ENCODE data around the gene ATXN10. TPM values are rescaled to one million over a fixed set of nuclear protein-coding genes. Genes with fewer than 3 reads are reported as not detected.

Gene ATXN10
- total RNA-seq, 4 donors from 2014 or later, result 28.4 to 184 (median 66.3) TPM

- TF ChIP-seq POLR2A (IDR thresholded peaks at IDR 0.05) (no peak), CTCF (IDR thresholded peaks at IDR 0.05) (no peak)
- Histone ChIP-seq H3K4me1 (no peaks in the 10 kb centered on the region), H3K27ac (no peak overlapping the region)
These were observed 113.8 kb downstream of the ATXN10 start for GRCh38 chr22:45785458-45785857.

GRCh38 chr22:45786726-45787125 is 115.1 kb downstream of the ATXN10 start:
- TF ChIP-seq POLR2A (IDR thresholded peaks at IDR 0.05) (no peak), CTCF (IDR thresholded peaks at IDR 0.05) (no peak)
- Histone ChIP-seq H3K27ac (no peak overlapping the region), H3K9me3 (no peaks in the 10 kb centered on the region), H3K4me1 (no peaks in the 10 kb centered on the region), H3K36me3 (no peaks in the 10 kb centered on the region), H3K4me3 (no peak overlapping the region), H3K27me3 (no peaks in the 10 kb centered on the region)
- no peak for DNase-seq

More at GRCh38 chr22:45785458-45785857, 113.8 kb downstream of the ATXN10 start:
- Histone ChIP-seq H3K4me3 (no peak overlapping the region), H3K9me3 (no peaks in the 10 kb centered on the region), H3K27me3 (no peaks in the 10 kb centered on the region), H3K36me3 (no peaks in the 10 kb centered on the region)
- no peak for DNase-seq

GRCh38 chr22:45787759-45788158 is 116.1 kb downstream of the ATXN10 start:
- no peaks in the 10 kb centered on the region for H3K4me1 ChIP-seq
- H3K4me3 ChIP-seq, result no peak overlapping the region
- H3K27me3 ChIP-seq, result no peaks in the 10 kb centered on the region
- H3K36me3 ChIP-seq, result no peaks in the 10 kb centered on the region
- DNase-seq, result no peak
- no peak for TF ChIP-seq CTCF (IDR thresholded peaks at IDR 0.05)
- TF ChIP-seq POLR2A (IDR thresholded peaks at IDR 0.05), result no peak
- no peaks in the 10 kb centered on the region for H3K9me3 ChIP-seq
- no peak overlapping the region for H3K27ac ChIP-seq

- Histone ChIP-seq H3K9me3 (no peaks in the 10 kb centered on the region), H3K36me3 (no peaks in the 10 kb centered on the region), H3K27me3 (no peaks in the 10 kb centered on the region), H3K4me3 (no peak overlapping the region), H3K4me1 (no peaks in the 10 kb centered on the region), H3K27ac (no peak overlapping the region)
- no peak for DNase-seq
- no peak for TF ChIP-seq POLR2A (IDR thresholded peaks at IDR 0.05)
- no peak for TF ChIP-seq CTCF (IDR thresholded peaks at IDR 0.05)
These were observed 116.9 kb downstream of the ATXN10 start for GRCh38 chr22:45788522-45788921.

GRCh38 chr22:45790401-45790800 is 118.8 kb downstream of the ATXN10 start:
- Histone ChIP-seq H3K27ac (no peak overlapping the region), H3K4me3 (no peak overlapping the region), H3K27me3 (no peaks in the 10 kb centered on the region), H3K9me3 (peaks cover 0 to 10% (median 0%) of the 10 kb centered on the region in 4 donors), H3K36me3 (no peaks in the 10 kb centered on the region), H3K4me1 (no peaks in the 10 kb centered on the region)
- TF ChIP-seq CTCF (IDR thresholded peaks at IDR 0.05), result no peak
- no peak for TF ChIP-seq POLR2A (IDR thresholded peaks at IDR 0.05)
- no peak for DNase-seq

- Histone ChIP-seq H3K27me3 (no peaks in the 10 kb centered on the region), H3K27ac (no peak overlapping the region), H3K36me3 (peaks cover 0 to 6% (median 0%) of the 10 kb centered on the region in 3 donors), H3K9me3 (peaks cover 0 to 23% (median 0%) of the 10 kb centered on the region in 4 donors), H3K4me3 (no peak overlapping the region), H3K4me1 (no peaks in the 10 kb centered on the region)
- no peak for DNase-seq
- TF ChIP-seq CTCF (IDR thresholded peaks at IDR 0.05) (no peak), POLR2A (IDR thresholded peaks at IDR 0.05) (no peak)
These were observed 121.5 kb downstream of the ATXN10 start for GRCh38 chr22:45793161-45793560.
